ENCODE measurements around the gene CACNA1D. TPM values are rescaled to one million over a fixed set of nuclear protein-coding genes. Genes with fewer than 3 reads are reported as not detected.

The CACNA1D gene
- total RNA-seq, 1 donor from 2014 or later: 11.6 TPM

- DNase-seq (ENCODE audit: low spot score): no peak
Observed at GRCh38 chr3:53688989-53689388, 194.6 kb downstream of the CACNA1D start.

- DNase-seq (ENCODE audit: low spot score): no peak
Observed at GRCh38 chr3:53689681-53690080, 195.3 kb downstream of the CACNA1D start.

- DNase-seq (ENCODE audit: low spot score): no peak
Observed at GRCh38 chr3:53690521-53690920, 196.1 kb downstream of the CACNA1D start.

GRCh38 chr3:53691349-53691748 is 196.9 kb downstream of the CACNA1D start:
- no peak for DNase-seq (ENCODE audit: low spot score)

GRCh38 chr3:53691885-53692284 is 197.5 kb downstream of the CACNA1D start:
- DNase-seq (ENCODE audit: low spot score): no peak

GRCh38 chr3:53693451-53693850 is 199.0 kb downstream of the CACNA1D start:
- DNase-seq (ENCODE audit: low spot score): no peak

GRCh38 chr3:53694046-53694445 is 199.6 kb downstream of the CACNA1D start:
- no peak for DNase-seq (ENCODE audit: low spot score)

GRCh38 chr3:53694666-53695323 is 200.4 kb downstream of the CACNA1D start:
- DNase-seq (ENCODE audit: low spot score): no peak

- no peak for DNase-seq (ENCODE audit: low spot score)
Observed at GRCh38 chr3:53695324-53695690, 200.9 kb downstream of the CACNA1D start.

GRCh38 chr3:53696401-53697172 is 202.2 kb downstream of the CACNA1D start:
- DNase-seq (ENCODE audit: low spot score): peak; percentile 77

- DNase-seq (ENCODE audit: low spot score): no peak
Observed at GRCh38 chr3:53700441-53700840, 206.0 kb downstream of the CACNA1D start.

- no peak for DNase-seq (ENCODE audit: low spot score)
Observed at GRCh38 chr3:53702776-53703530, 208.5 kb downstream of the CACNA1D start.

GRCh38 chr3:53703630-53704362 is 209.4 kb downstream of the CACNA1D start:
- DNase-seq (ENCODE audit: low spot score): no peak

GRCh38 chr3:53704363-53704725 is 209.9 kb downstream of the CACNA1D start:
- no peak for DNase-seq (ENCODE audit: low spot score)

- no peak for DNase-seq (ENCODE audit: low spot score)
Observed at GRCh38 chr3:53705024-53705745, 210.8 kb downstream of the CACNA1D start.

- DNase-seq (ENCODE audit: low spot score): no peak
Observed at GRCh38 chr3:53705774-53706173, 211.4 kb downstream of the CACNA1D start.

GRCh38 chr3:53707222-53707621 is 212.8 kb downstream of the CACNA1D start:
- DNase-seq (ENCODE audit: low spot score): no peak

- DNase-seq (ENCODE audit: low spot score): no peak
Observed at GRCh38 chr3:53708001-53708621, 213.7 kb downstream of the CACNA1D start.

- DNase-seq (ENCODE audit: low spot score): no peak
Observed at GRCh38 chr3:53709256-53709655, 214.8 kb downstream of the CACNA1D start.

- peak; percentile 66 for DNase-seq (ENCODE audit: low spot score)
Observed at GRCh38 chr3:53709860-53710674, 215.7 kb downstream of the CACNA1D start.

All from umbilical cord (tissue), 2 donors.